IMR-90 (cell line): ENCODE results near the gene COL6A3. TPM values are rescaled to one million over a fixed set of nuclear protein-coding genes. Genes with fewer than 3 reads are reported as not detected.

Experiments
- ATAC-seq: fragments of 200-7000 bp; cut with Tn5 transposase; 2 replicates; pipeline ENCODE4 v1.9.1; 2020; ENCODE audit warnings: low read depth, mild to moderate bottlenecking, moderate library complexity
- BruUV-seq: library from RNA; stranded (reverse); fragments of 400-500 nt; replicated peaks from 2 replicates; lab custom pipeline; 2021; lab: Mats Ljungman, UMichigan
- CTCF ChIA-PET: fragments of 300-600 bp; formaldehyde crosslinking; extraction: SDS; loops from one replicate; lab custom pipeline; 2021; ENCODE audit warnings: antibody characterized with exemption; lab: Yijun Ruan, JAX
- POLR2A ChIA-PET: fragments of 300-600 bp; sonication (Branson Sonifier 250); formaldehyde crosslinking; loops from one replicate; lab custom pipeline; 2022; ENCODE audit warnings: antibody characterized with exemption; ENCODE audit not compliant: unreplicated experiment; lab: Charles Lee
- DNase-seq: peaks from one replicate; pipeline ENCODE4 v3.0.0; 2013
- H2AFZ ChIP-seq: replicated peaks from 2 replicates; pipeline ENCODE3; 2013; ENCODE audit warnings: low read length, mild to moderate bottlenecking; ENCODE audit not compliant: poor library complexity
- H2AK5ac ChIP-seq: 2 replicates; pipeline ENCODE4 v1.6.1; 2013; ENCODE audit warnings: low read depth, low read length, inconsistent platforms
- H2AK9ac ChIP-seq: replicated peaks from 2 replicates; pipeline ENCODE3; 2013; ENCODE audit warnings: mild to moderate bottlenecking, low read depth, low read length, moderate library complexity; ENCODE audit not compliant: poor library complexity
- H2BK120ac ChIP-seq: 2 replicates; pipeline ENCODE4 v1.6.1; 2013; ENCODE audit warnings: low read depth, low read length, inconsistent platforms
- H2BK15ac ChIP-seq: 3 replicates; pipeline ENCODE4 v1.6.1; 2013; ENCODE audit warnings: low read depth, low read length, inconsistent platforms
- H2BK20ac ChIP-seq: 2 replicates; pipeline ENCODE4 v1.6.1; 2013; ENCODE audit warnings: low read depth, mild to moderate bottlenecking, inconsistent platforms, low read length, moderate library complexity
- H2BK5ac ChIP-seq: 2 replicates; pipeline ENCODE4 v1.6.1; 2013; ENCODE audit warnings: mild to moderate bottlenecking, low read depth, low read length, inconsistent platforms; ENCODE audit not compliant: poor library complexity, severe bottlenecking
- H3K14ac ChIP-seq: replicated peaks from 2 replicates; pipeline ENCODE4 v1.6.1; 2013; ENCODE audit warnings: low read depth, low read length, inconsistent platforms
- H3K18ac ChIP-seq: 2 replicates; pipeline ENCODE4 v1.6.1; 2013; ENCODE audit warnings: low read depth, low read length, control low read depth
- H3K23ac ChIP-seq: 2 replicates; pipeline ENCODE4 v1.6.1; 2013; ENCODE audit warnings: low read depth, low read length, inconsistent platforms
- H3K27ac ChIP-seq: 2 replicates; pipeline ENCODE4 v1.5.1; 2013; ENCODE audit warnings: mild to moderate bottlenecking, control low read depth, low read length; ENCODE audit not compliant: insufficient read depth
- H3K27me3 ChIP-seq: 2 replicates; pipeline ENCODE4 v1.6.1; 2013; ENCODE audit warnings: low read length; ENCODE audit not compliant: control insufficient read depth, insufficient read depth
- H3K36me3 ChIP-seq: 2 replicates; pipeline ENCODE4 v1.6.1; 2013; ENCODE audit warnings: low read length, mixed read lengths; ENCODE audit not compliant: control insufficient read depth, insufficient read depth
- H3K4ac ChIP-seq: 2 replicates; pipeline ENCODE4 v1.6.1; 2013; ENCODE audit warnings: low read depth, low read length, inconsistent platforms
- H3K4me1 ChIP-seq: 2 replicates; pipeline ENCODE4 v1.6.1; 2013; ENCODE audit warnings: low read length, mixed read lengths; ENCODE audit not compliant: control insufficient read depth, insufficient read depth
- H3K4me2 ChIP-seq: 2 replicates; pipeline ENCODE4 v1.6.1; 2013; ENCODE audit warnings: low read depth, mild to moderate bottlenecking, control low read depth, low read length, moderate library complexity
- H3K4me3 ChIP-seq: 2 replicates; pipeline ENCODE4 v1.5.1; 2013; ENCODE audit warnings: low read depth, mild to moderate bottlenecking, control low read depth, low read length, moderate library complexity; ENCODE audit not compliant: insufficient read depth
- H3K56ac ChIP-seq: 2 replicates; pipeline ENCODE4 v1.6.1; 2013; ENCODE audit warnings: low read length, inconsistent platforms; ENCODE audit not compliant: insufficient read depth; ENCODE audit errors: extremely low read depth
- H3K79me1 ChIP-seq, 2 experiments: 2 replicates each; pipeline ENCODE4 v1.6.1; 2013; ENCODE audit warnings: low read length in 2 of 2, inconsistent platforms in 1 of 2, low read depth in 1 of 2
- H3K9ac ChIP-seq: 2 replicates; pipeline ENCODE4 v1.6.1; 2013; ENCODE audit warnings: low read depth, low read length, control low read depth
- H3K9me1 ChIP-seq: 2 replicates; pipeline ENCODE4 v1.6.1; 2013; ENCODE audit warnings: low read length, inconsistent platforms; ENCODE audit not compliant: insufficient read depth
- H3K9me3 ChIP-seq: 2 replicates; pipeline ENCODE4 v1.6.1; 2013; ENCODE audit warnings: low read length; ENCODE audit not compliant: control insufficient read depth, insufficient read depth
- H4K20me1 ChIP-seq: 2 replicates; pipeline ENCODE4 v1.6.1; 2013; ENCODE audit warnings: low read length, inconsistent platforms; ENCODE audit not compliant: insufficient read depth
- H4K5ac ChIP-seq: 2 replicates; pipeline ENCODE4 v1.6.1; 2013; ENCODE audit warnings: mild to moderate bottlenecking, low read depth, low read length, control low read depth
- H4K8ac ChIP-seq, 2 experiments: 2 replicates each; pipeline ENCODE4 v1.6.1; 2013; ENCODE audit warnings: low read depth in 2 of 2, low read length in 2 of 2, control low read depth in 1 of 2, inconsistent platforms in 1 of 2
- H4K91ac ChIP-seq: 2 replicates; pipeline ENCODE4 v1.6.1; 2013; ENCODE audit warnings: low read depth, low read length, inconsistent platforms; ENCODE audit not compliant: insufficient read depth
- BHLHE40 ChIP-seq: fragments of 150-350 bp; IDR thresholded peaks from 2 replicates; pipeline ENCODE4 v1.6.1; 2016; ENCODE audit warnings: mild to moderate bottlenecking, low read depth, low read length
- CEBPB ChIP-seq: IDR thresholded peaks from 2 replicates; pipeline ENCODE4 v1.6.1; 2012; ENCODE audit warnings: low read depth, low read length, improper control_type of control experiment
- POLR2A ChIP-seq: IDR thresholded peaks from 2 replicates; pipeline ENCODE4 v1.6.1; 2012; ENCODE audit warnings: mild to moderate bottlenecking, low read depth, low read length
- WGBS, 2 experiments: methylation state at CpG; one replicate each; pipeline versions ENCODE4 v1.1.5 to v1.1.7; 2013; ENCODE audit warnings: missing lambda C conversion rate in 2 of 2; ENCODE audit not compliant: insufficient read length in 1 of 2; ENCODE audit errors: extremely low coverage in 2 of 2; 5-methylcytosine and 5-hydroxymethylcytosine counted together
- dilution Hi-C: fragments of 300-500 bp; cut with HindIII; formaldehyde crosslinking; loops from one replicate; pipeline ENCODE4 v1.14.3; 2018; ENCODE audit warnings: low sequenced_read_pairs; ENCODE audit not compliant: unreplicated experiment
- in situ Hi-C: fragments of 300-500 bp; cut with MboI; formaldehyde crosslinking; loops from 3 replicates; pipeline ENCODE4 v1.14.3; 2019; ENCODE audit warnings: low sequenced_read_pairs, inconsistent platforms, mixed read lengths
- intact Hi-C: fragments of 100-400 bp; cut with micrococcal nuclease; formaldehyde crosslinking; loops from 2 replicates; pipeline ENCODE4 v1.10.0; 2022
- polyA plus RNA-seq, 3 experiments: library from polyadenylated mRNA; depleted of rRNA; stranded (reverse); fragments of >200 nt; gene quantifications; 2 replicates each; pipeline ENCODE4 v1.2.3, GENCODE V29; 2012; ENCODE audit warnings: low replicate concordance in 1 of 3
- total RNA-seq: library from RNA; depleted of rRNA; stranded (reverse); fragments of >200 nt; gene quantifications from 2 replicates; pipeline ENCODE4 v1.2.3, GENCODE V29; 2012

COL6A3 gene
- total and polyA plus RNA-seq, 2 of the 4 experiments (the other 2 are of a cell fraction) = 964 to 1,855 TPM

GRCh38 chr2:237403024-237403882 is 10.7 kb downstream of the COL6A3 start:
- no peak overlapping the region for H3K4ac ChIP-seq
- H3K9me3 ChIP-seq = no peaks in the 10 kb centered on the region
- no peak overlapping the region for H4K91ac ChIP-seq
- no peak overlapping the region for H2AFZ ChIP-seq
- H2BK5ac ChIP-seq = peak overlapping the region; percentile 10
- ATAC-seq (peak; percentile 13), DNase-seq (peak; percentile 80)
- WGBS, 2 experiments = 89% methylated on average over 6 of the region's 11 CpGs; no CpG with 5 or more reads in 1 of the 2 experiments
- CTCF ChIA-PET = interaction anchor here (0.6 to 1.5 kb wide), 4 partner anchors 18 to 1093 kb away, joined by 3 to 4 read pairs (median 3); no protein-coding TSS in a partner anchor
- H3K79me1 ChIP-seq = peaks cover 0 to 26% of the 10 kb centered on the region in 2 experiments; a peak in 2 of 4 replicates
- peak overlapping the region; percentile 18 for H3K23ac ChIP-seq
- TF ChIP-seq CEBPB (0 out of 2 replicates have a peak, but pooled peaks have one; percentile 43), POLR2A (peak; percentile 26), BHLHE40 (no peak)
- BruUV-seq = no TSS peak
- peaks cover 36% of the 10 kb centered on the region for H3K4me1 ChIP-seq
- no peak overlapping the region for H3K9ac ChIP-seq
- no peak overlapping the region for H2BK15ac ChIP-seq
- H3K14ac ChIP-seq = no peak overlapping the region
- H2AK9ac ChIP-seq = no peak overlapping the region
- no peak overlapping the region for H3K4me3 ChIP-seq
- H3K56ac ChIP-seq = no peak overlapping the region
- in situ Hi-C loops (no loop called here), dilution Hi-C loops (no loop called here), intact Hi-C loops (no loop called here)
- 0 out of 4 replicates have a peak overlapping the region, but pooled peaks of 1 of the 2 experiments have one; percentile 2 for H4K8ac ChIP-seq
- no peak overlapping the region for H3K18ac ChIP-seq
- H4K20me1 ChIP-seq = peaks cover 100% of the 10 kb centered on the region
- no peak overlapping the region for H2BK20ac ChIP-seq
- POLR2A ChIA-PET = interaction anchor here (0.5 to 1.2 kb wide), 4 partner anchors 10 to 1945 kb away, joined by 3 to 15 read pairs (median 4); partner anchors contain the start of gene COL6A3
- H2BK120ac ChIP-seq = no peak overlapping the region
- H3K27me3 ChIP-seq = no peaks in the 10 kb centered on the region
- peaks cover 58% of the 10 kb centered on the region for H3K36me3 ChIP-seq
- H3K9me1 ChIP-seq = peaks cover 37% of the 10 kb centered on the region
- H2AK5ac ChIP-seq = 0 out of 2 replicates have a peak overlapping the region, but pooled peaks have one; percentile 9
- no peak overlapping the region for H4K5ac ChIP-seq
- H3K4me2 ChIP-seq = peak overlapping the region; percentile 2
- H3K27ac ChIP-seq = peak overlapping the region; percentile 51; the same call in 1 of the 2 replicates
